ENCODE data around the gene DDN. TPM values are rescaled to one million over a fixed set of nuclear protein-coding genes. Genes with fewer than 3 reads are reported as not detected.
A peak's percentile ranks its signal among the peaks of the same experiment; 100 is the strongest.

DDN gene
- 0.21 TPM for total RNA-seq

GRCh38 chr12:48999371-49000131 is at the start of gene DDN:
DDN (minus strand) TSS chr12:48999375; CDS start chr12:48999287, 88 bp downstream.
- Histone ChIP-seq H3K4me1 (ENCODE audit: insufficient read depth, low read length) (peaks cover 37% of the 10 kb centered on the region), H3K9me3 (ENCODE audit: low read depth, low read length) (no peaks in the 10 kb centered on the region), H3K4me3 (ENCODE audit: low read length) (peak within 1 kb of the TSS; percentile 8), H3K27me3 (ENCODE audit: insufficient read depth, low read length) (peaks cover 50% of the 10 kb centered on the region)

- no peak overlapping the region for H3K4me3 ChIP-seq (ENCODE audit: low read length)
- no peaks in the 10 kb centered on the region for H3K9me3 ChIP-seq (ENCODE audit: low read depth, low read length)
- no peaks in the 10 kb centered on the region for H3K4me1 ChIP-seq (ENCODE audit: insufficient read depth, low read length)
- no peaks in the 10 kb centered on the region for H3K27me3 ChIP-seq (ENCODE audit: insufficient read depth, low read length)
These were observed 49.8 kb upstream of the DDN start for GRCh38 chr12:49048953-49049352.

- Histone ChIP-seq H3K4me3 (ENCODE audit: low read length) (no peak overlapping the region), H3K4me1 (ENCODE audit: insufficient read depth, low read length) (no peaks in the 10 kb centered on the region), H3K9me3 (ENCODE audit: low read depth, low read length) (no peaks in the 10 kb centered on the region), H3K27me3 (ENCODE audit: insufficient read depth, low read length) (no peaks in the 10 kb centered on the region)
These were observed 47.1 kb upstream of the DDN start for GRCh38 chr12:49046129-49046895.

GRCh38 chr12:49044660-49045059 is 45.5 kb upstream of the DDN start:
- H3K4me3 ChIP-seq (ENCODE audit: low read length): no peak overlapping the region
- no peaks in the 10 kb centered on the region for H3K9me3 ChIP-seq (ENCODE audit: low read depth, low read length)
- no peaks in the 10 kb centered on the region for H3K4me1 ChIP-seq (ENCODE audit: insufficient read depth, low read length)
- no peaks in the 10 kb centered on the region for H3K27me3 ChIP-seq (ENCODE audit: insufficient read depth, low read length)

GRCh38 chr12:49043856-49044258 is 44.7 kb upstream of the DDN start:
- Histone ChIP-seq H3K4me3 (ENCODE audit: low read length) (no peak overlapping the region), H3K27me3 (ENCODE audit: insufficient read depth, low read length) (no peaks in the 10 kb centered on the region), H3K4me1 (ENCODE audit: insufficient read depth, low read length) (no peaks in the 10 kb centered on the region), H3K9me3 (ENCODE audit: low read depth, low read length) (no peaks in the 10 kb centered on the region)

GRCh38 chr12:49043241-49043640 is 44.1 kb upstream of the DDN start:
- Histone ChIP-seq H3K9me3 (ENCODE audit: low read depth, low read length) (no peaks in the 10 kb centered on the region), H3K4me3 (ENCODE audit: low read length) (no peak overlapping the region), H3K4me1 (ENCODE audit: insufficient read depth, low read length) (no peaks in the 10 kb centered on the region), H3K27me3 (ENCODE audit: insufficient read depth, low read length) (no peaks in the 10 kb centered on the region)

GRCh38 chr12:49041881-49042484 is 42.8 kb upstream of the DDN start:
- Histone ChIP-seq H3K9me3 (ENCODE audit: low read depth, low read length) (no peaks in the 10 kb centered on the region), H3K4me3 (ENCODE audit: low read length) (no peak overlapping the region), H3K4me1 (ENCODE audit: insufficient read depth, low read length) (no peaks in the 10 kb centered on the region)

GRCh38 chr12:49041036-49041880 is 42.1 kb upstream of the DDN start:
- no peaks in the 10 kb centered on the region for H3K27me3 ChIP-seq (ENCODE audit: insufficient read depth, low read length)
- H3K4me3 ChIP-seq (ENCODE audit: low read length): no peak overlapping the region
- no peaks in the 10 kb centered on the region for H3K9me3 ChIP-seq (ENCODE audit: low read depth, low read length)
- no peaks in the 10 kb centered on the region for H3K4me1 ChIP-seq (ENCODE audit: insufficient read depth, low read length)

More at GRCh38 chr12:49041881-49042484, 42.8 kb upstream of the DDN start:
- no peaks in the 10 kb centered on the region for H3K27me3 ChIP-seq (ENCODE audit: insufficient read depth, low read length)

- H3K27me3 ChIP-seq (ENCODE audit: insufficient read depth, low read length): no peaks in the 10 kb centered on the region
- H3K9me3 ChIP-seq (ENCODE audit: low read depth, low read length): no peaks in the 10 kb centered on the region
- no peaks in the 10 kb centered on the region for H3K4me1 ChIP-seq (ENCODE audit: insufficient read depth, low read length)
- no peak overlapping the region for H3K4me3 ChIP-seq (ENCODE audit: low read length)
These were observed 41.2 kb upstream of the DDN start for GRCh38 chr12:49040364-49040855.

GRCh38 chr12:49039421-49040363 is 40.5 kb upstream of the DDN start:
- Histone ChIP-seq H3K4me3 (ENCODE audit: low read length) (no peak overlapping the region), H3K9me3 (ENCODE audit: low read depth, low read length) (no peaks in the 10 kb centered on the region), H3K27me3 (ENCODE audit: insufficient read depth, low read length) (no peaks in the 10 kb centered on the region), H3K4me1 (ENCODE audit: insufficient read depth, low read length) (no peaks in the 10 kb centered on the region)

- Histone ChIP-seq H3K9me3 (ENCODE audit: low read depth, low read length) (no peaks in the 10 kb centered on the region), H3K4me1 (ENCODE audit: insufficient read depth, low read length) (no peaks in the 10 kb centered on the region), H3K27me3 (ENCODE audit: insufficient read depth, low read length) (no peaks in the 10 kb centered on the region), H3K4me3 (ENCODE audit: low read length) (no peak overlapping the region)
These were observed 39.2 kb upstream of the DDN start for GRCh38 chr12:49038291-49038955.

- H3K27me3 ChIP-seq (ENCODE audit: insufficient read depth, low read length): no peaks in the 10 kb centered on the region
- no peak overlapping the region for H3K4me3 ChIP-seq (ENCODE audit: low read length)
- no peaks in the 10 kb centered on the region for H3K4me1 ChIP-seq (ENCODE audit: insufficient read depth, low read length)
- H3K9me3 ChIP-seq (ENCODE audit: low read depth, low read length): no peaks in the 10 kb centered on the region
These were observed 38.7 kb upstream of the DDN start for GRCh38 chr12:49037947-49038237.

GRCh38 chr12:49037111-49037946 is 38.2 kb upstream of the DDN start:
- H3K27me3 ChIP-seq (ENCODE audit: insufficient read depth, low read length): no peaks in the 10 kb centered on the region
- no peak overlapping the region for H3K4me3 ChIP-seq (ENCODE audit: low read length)
- no peaks in the 10 kb centered on the region for H3K9me3 ChIP-seq (ENCODE audit: low read depth, low read length)
- H3K4me1 ChIP-seq (ENCODE audit: insufficient read depth, low read length): no peaks in the 10 kb centered on the region

All from mononuclear cell (primary cell).